A673 (cell line): Measurements from ENCODE around the gene S100A5.

Source experiments
- CTCF ChIP-seq: fragments of 300-800, 200-600 bp; sonication (generic); conservative IDR thresholded peaks from 2 replicates; pipeline ENCODE4 v1.5.1; 2017; ENCODE audit warnings: low read depth, mild to moderate bottlenecking, antibody characterized with exemption, low read length, moderate library complexity, mixed read lengths
- EZH2 ChIP-seq: fragments of 200-600 bp; sonication (generic); IDR thresholded peaks from 2 replicates; pipeline ENCODE4 v1.6.1; 2017; ENCODE audit warnings: borderline replicate concordance, low read depth, mild to moderate bottlenecking, mixed read lengths, antibody characterized with exemption, low read length; ENCODE audit not compliant: poor library complexity, severe bottlenecking

DNA sequence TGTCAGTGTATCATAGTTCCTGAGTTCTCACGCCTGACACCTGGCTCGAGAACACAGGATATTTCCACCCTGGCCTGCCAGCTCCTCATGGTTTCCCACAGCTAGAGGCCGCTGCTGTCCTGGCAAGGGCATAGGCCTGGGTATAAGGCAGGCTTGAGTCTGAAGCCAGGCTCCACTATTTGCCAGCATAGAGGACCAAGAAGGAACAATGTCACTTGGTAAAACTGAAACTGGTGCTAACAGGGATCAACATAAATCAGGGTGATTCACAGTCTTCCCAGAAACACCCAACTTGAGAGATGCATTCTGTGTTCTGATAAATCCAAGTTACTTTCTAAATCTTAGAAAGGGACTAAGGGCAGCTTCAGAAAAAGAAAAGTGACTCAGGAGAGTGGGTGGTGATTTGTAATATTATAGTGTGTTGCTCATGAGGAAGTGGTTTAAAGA is 31.9 kb upstream of the S100A5 start:
- TF ChIP-seq CTCF = peak; percentile 62
- no peak for TF ChIP-seq EZH2
